GM21447 (cell line): ENCODE data around the gene DAPK2.
"Not testable (repeated sequence)": the region's sequence is repeated elsewhere in the genome, so short reads cannot be mapped to it uniquely, and the experiment has no call there.

Experiments used
- ATAC-seq: cut with Tn5 transposase; IDR thresholded peaks from one replicate; pipeline ENCODE4 v1.9.1; 2021; ENCODE audit not compliant: unreplicated experiment

Gene DAPK2

DNA sequence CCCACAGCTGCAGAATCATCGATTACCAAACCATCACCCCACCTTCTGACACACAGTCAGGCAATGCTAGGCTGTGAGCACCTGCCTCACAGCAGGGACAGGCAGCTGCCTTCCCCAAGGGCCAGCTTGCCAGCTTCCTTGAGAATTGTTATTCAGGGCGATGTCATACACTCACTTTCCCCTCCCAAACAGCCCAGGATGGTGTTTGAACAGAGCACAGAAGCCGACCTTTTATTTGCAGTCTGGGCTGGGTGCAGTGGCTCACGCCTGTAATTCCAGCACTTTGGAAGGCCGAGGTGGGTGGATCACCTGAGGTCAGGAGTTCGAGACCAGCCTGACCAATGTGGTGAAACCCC, 128.0 kb downstream of the DAPK2 start:
- no peak for ATAC-seq

DNA sequence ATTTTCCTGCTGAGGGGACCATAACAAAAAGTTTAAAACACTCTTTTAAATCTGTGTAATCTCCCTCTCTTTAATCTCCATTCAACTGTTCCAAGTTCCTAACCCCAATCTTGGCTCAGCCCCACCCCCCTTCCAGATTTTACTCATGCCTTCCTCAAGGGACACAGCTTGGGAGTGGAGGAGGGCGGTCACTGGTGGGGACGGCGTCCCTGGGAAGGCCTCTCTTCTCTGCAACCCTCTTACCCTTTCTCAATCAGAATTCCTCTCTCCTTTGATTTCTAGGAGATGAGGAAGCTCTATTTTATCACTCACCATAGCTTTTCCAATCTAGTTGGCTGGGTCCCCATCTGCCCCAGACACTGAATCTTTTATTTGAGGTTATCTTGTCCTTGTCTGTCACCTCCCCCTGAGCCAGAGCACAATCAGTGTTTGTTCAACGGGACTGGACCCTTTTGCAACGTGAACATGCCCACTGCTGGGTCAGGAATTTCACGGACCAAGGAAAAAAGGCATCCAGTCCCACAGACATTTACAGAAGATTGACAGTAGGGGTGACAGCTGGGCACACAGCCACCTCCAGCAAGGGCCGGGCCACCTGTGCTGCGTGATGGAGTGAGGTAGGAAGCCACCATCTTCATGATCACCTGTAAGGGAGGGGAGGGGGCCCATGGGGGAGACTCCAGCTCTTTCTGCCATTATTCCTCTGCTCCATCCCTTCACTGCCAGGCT, 128.5 kb downstream of the DAPK2 start:
- no peak for ATAC-seq

DNA sequence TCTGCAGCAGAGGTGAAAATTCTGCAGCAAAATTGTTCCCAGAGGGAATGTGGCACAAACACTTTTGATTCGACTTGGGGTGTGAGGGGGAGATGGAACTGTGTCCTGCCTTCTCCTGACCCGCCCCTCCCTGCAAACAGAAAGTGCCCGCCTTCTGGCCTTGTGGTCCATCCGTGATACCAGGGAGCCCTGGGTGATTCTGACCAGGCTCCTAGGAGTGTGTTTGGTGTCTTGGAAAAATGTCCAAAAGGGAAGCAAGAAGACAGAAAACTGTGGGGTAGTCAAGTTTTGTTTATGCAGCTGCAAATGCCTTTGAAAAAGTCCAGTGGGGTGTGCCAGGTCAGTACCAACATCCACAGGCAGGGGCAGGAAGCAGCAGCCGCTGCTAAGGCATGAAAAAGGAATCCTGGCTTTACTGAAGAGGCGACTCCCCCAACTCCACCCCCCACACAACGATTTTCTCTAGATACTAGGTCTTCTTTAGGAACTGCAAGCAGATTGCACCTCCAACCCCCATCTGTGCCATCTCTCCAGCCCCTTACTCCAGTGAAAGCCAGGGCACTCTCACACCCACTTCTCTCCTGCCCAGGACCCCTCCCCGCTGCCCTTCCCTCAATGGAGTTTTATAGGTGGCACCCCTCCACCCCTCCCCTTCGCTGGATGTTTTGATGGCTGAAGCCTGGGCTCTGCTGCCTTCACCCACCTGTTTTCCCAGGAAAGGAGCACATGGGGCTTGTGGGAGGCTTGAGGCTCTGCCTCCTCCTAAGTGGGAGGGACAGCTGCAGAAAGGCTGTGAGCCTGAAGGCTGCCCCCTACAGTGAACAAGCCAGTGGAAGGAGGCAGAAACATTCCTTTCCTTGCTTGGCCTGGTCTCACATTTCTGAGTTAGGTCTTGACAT, 130.2 kb downstream of the DAPK2 start:
- no peak for ATAC-seq

DNA sequence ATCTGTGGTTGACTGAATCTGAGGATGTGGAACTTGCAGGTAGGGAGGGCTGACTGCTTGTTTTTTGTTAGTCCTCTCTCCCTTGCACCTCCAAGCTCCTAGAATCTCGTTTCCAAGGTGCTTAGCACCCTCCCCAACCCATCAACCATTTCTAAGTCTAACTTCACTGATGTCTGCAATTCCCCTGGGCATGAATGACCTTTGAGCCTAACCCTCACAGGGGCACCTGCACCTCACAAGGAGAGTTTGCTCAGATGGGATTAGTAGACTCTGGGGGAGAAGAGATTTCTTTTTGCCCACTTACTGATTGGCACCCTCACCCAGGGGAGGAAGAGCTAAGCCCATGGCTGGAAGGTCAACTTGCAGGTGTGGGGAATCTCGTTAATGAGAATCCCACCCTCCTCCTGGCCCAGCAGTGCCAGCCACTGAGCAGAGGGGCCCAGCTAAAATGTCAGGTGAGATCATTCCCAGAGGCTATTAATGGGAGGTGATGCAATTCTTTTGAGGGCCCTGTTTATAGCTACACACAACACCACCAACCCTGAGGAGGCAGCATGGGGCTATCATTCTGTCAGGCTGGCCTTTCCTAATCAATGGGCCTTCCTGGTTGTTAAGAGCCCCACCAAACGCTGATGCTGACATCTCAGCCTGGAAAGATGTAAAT, 130.9 kb downstream of the DAPK2 start:
- no peak for ATAC-seq

DNA sequence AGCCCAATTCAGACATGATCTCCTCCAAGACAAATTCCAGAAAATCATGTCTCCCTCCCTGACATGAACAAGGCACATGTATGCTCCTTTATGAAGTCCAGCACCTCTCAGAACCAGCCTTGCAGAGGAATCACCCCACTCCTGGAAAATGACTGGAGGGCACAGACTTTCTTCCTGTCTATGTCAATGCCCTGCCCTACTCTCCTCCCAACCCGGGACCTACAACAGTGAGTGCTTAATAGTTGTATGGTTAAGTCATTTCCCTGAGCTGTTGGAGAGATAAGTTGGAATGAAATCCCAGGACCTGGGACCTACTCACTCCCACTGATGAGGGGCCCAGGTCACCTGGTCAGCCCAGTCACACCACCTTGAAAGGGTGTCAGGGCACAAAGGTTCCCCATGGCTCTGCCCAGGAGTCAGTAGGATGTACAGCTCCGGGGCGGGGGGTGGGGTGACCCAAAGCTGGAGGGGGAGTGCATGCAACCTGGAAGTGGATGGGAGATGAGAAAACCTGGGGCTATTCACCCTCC, 132.4 kb downstream of the DAPK2 start:
- ATAC-seq = no peak

DNA sequence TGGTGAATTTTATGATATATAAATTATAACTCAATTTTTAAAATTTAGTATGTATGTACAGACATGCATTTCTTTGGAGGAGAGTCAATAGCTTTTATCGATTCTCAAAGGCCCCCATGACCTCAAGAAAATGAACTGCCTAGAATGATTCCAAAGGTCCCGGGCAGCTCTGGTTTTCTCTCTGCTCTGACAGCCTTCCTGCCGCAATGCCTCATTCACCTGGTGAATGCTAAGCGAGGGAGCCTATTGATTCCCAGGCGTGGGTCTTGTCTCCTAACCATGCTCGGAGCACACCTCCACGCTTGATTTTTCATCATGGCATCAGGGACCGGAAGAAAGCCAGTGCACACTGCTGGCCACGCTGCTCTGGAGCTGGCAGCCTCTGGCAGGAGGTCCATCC, 132.9 kb downstream of the DAPK2 start:
- no peak for ATAC-seq

DNA sequence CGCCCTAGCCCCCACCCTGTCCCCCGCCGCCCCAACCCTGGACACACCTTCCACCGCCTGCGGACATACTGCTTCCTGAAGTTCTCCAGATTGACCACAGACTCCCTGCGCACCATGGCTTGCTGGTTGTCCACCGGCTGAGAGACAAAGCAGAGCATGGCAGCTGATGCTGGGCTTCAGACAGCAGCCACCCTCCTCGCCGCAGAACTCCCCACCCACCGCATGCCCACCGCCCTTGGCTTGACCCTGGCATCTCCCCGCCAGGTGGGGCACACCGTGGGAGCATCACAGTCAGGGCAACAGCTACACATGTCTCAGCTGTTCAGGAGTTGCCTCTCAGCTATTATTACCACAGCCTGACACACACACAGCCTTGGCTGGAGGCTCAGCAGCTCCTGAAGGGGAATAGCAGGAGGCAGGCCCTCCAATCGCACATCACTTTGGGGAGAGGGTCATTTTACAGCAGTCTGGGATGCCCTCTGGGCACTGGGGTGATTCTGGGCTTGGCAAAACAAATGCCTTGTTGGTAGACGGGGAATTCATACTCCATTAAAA, 134.1 kb downstream of the DAPK2 start:
- ATAC-seq = no peak

DNA sequence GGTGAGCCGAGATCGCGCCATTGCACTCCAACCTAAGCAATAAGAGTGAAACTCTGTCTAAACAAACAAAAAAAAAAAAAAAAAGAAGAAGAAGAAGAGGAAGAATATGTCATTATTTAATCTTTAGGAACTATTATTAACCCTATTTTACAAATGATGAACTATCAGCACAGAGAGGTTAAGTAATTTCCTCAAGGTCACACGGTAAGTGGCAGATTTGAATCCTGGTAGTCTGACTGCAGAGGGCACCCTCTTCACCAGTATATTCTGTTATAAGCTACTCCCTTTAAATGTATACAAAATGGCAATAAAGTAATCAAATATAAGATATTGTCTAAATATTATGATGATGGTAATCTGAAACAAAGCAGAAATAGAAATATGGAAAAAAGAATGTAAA, 135.1 kb downstream of the DAPK2 start:
- no peak for ATAC-seq

DNA sequence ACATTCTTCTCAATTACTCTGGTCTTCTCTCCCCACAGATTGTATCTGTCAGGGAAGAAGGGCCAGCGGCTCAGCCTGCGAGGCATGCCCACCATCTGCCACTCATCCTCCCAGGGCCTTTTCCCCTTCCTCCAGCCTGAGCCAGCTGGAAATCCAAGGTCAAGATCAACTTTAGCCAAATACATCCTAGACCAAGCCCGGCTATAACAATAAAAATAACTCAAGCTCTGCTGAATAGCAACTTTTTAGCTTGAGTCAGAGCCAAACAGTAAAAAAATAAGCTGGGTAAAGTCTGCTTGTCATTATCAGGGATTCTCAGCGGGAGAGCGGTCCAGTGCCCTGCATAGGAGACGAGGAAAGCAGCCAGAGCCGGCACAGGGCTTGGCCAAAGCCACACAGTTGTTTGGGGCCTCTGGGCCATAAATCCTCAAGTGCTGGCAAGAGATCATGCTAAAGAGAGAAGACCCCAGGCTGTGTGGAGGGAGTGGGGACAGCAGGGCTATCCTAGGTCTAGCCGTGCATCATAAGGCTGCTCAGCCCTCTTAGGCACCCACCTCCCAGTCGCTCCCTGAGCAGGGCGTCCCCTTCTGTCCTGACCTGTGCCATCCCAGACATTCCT, 136.4 kb downstream of the DAPK2 start:
- ATAC-seq = no peak

DNA sequence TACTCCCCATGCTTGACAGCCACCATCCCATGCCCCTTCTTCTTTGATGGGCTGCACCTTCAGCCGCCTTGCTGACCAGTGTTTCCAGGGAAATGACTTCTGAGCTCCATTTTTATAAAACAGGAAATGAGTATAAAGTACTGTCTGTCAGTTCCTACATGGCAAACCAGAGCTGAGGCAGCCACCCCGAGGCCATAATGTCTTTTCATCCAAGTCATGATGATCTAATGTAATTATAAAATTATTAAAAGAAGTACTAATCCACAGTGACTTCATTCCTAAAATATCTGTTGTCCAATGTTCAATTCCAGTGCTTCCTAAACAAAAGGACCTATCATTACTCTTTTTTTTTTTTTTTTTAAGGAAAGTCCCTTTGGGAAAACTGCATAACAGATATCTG, 137.3 kb downstream of the DAPK2 start:
- ATAC-seq = no peak

DNA sequence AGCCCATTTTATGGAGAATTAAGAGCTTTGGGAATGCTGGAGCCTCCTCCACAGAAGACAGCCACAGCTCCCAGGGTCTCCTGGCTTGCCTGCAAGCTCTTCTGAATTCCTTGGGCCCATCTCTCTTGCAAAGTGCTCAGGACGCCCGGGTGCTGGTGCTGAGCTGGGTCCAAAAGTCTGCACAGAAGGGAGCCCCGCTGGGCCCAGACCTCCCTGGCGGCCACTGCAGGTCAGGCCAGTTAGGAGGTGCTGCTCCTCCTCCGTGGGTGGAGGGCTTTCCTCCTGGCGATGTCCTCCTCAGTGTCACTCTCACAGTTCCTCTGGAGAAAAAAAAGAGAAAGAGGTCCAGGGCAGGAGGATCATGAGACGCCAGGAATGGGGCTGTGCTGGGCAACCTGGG, 138.0 kb downstream of the DAPK2 start:
- ATAC-seq = no peak

DNA sequence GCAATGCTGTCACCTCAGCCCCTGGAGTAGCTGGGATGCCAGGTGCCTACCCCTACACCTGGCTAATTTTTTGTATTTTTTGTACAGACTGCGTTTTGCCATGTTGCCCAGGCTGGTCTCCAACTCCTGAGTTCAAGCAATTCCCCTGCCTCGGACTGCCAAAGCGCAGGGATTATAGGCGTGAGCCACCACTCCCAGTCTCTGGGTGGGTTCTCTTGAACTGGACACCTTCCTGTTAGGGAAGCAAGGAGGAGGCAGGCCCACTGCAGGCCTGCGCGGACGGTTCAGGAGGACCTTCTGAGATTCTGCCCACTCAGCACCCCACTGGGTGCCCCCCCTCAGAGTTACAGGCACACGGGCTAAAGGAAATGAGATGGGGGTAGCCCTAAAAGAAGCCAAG, 138.8 kb downstream of the DAPK2 start:
- no peak for ATAC-seq

DNA sequence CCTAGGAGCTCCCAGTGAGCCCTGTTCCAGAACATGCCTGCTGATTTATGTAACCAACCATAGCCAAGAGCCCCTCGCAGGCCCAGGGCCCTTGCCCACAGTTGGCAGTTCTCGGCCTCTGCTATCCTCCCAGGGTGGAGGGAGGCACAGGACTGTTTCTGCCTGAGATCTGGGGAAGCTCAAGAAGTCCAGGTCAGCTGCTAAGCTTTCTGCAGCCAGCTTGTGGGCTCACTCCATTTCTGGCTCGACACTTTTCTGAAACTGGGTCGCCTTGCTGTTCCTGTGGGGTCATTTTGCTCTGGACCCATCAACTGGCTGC, 140.1 kb downstream of the DAPK2 start:
- no peak for ATAC-seq

DNA sequence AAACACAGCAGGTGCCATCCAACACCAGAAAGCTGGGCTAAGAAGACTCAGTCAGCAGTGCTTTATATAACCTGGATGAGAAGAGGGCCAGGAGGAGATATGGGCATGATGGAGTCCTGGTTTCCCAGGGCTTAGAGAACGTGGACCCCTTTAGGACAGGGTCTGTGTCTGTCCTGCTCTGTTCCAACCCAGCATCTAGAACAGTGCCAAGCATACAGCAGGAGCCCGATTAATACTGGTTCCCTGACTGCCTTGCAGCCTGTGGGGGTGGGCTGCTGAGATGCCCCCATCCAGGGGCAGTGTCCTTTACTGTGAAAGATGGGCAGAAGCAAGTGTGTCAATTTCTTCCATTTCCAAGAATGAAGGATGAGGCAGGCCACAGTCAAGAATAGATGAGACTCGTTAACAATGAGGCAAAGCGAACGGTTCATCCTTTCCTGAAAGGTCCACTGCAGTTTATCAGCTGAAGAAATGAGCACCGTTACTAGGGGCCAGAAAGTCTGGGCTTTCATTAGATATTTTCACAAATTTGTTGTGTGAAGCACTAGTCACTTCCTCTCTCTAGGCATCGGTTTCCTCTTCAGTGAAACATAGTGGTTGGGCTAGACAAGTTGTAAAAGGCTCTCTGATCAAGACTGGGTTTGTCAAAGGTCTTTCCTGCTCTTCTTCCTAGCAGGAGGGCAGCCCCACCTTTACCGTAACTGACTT, 140.6 kb downstream of the DAPK2 start:
- no peak for ATAC-seq

DNA sequence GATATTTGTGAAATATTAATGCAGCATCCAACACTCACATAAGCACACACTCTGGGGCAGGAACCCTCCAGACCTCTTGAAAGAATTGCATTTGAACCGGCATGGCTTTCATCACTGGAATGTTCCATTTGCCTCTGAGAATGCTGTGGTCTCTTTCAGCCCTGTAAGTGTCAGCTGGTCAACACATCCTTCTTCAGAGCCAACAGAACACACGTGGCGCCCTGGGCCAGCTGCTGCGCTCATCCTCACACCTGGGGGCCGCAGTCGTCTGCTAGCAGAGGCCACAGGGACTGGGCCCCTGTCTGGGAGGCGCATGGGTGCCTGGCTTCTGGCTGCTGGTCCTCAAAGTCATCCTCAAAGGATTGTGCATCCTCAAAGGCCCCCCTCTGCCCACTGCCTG, 141.2 kb downstream of the DAPK2 start:
- no peak for ATAC-seq

DNA sequence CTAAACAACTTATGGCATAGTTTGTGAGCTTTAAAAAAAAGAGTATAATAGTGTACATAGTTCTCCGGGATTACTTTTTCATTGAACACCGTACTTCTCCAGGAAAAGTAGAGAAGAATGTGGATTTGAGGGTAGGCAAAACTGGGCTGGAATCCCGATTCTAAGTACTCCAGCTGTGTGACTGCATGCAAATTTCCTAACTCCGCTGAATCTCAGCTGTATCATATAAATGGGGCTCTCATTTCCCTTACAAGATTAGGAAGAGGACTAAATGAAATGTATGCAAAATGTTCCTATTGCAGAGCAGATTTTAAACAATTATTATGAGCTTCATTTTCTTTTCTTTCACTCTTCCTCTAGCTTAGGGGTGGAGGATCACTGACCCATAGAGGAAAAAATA, 142.2 kb downstream of the DAPK2 start:
- no peak for ATAC-seq

DNA sequence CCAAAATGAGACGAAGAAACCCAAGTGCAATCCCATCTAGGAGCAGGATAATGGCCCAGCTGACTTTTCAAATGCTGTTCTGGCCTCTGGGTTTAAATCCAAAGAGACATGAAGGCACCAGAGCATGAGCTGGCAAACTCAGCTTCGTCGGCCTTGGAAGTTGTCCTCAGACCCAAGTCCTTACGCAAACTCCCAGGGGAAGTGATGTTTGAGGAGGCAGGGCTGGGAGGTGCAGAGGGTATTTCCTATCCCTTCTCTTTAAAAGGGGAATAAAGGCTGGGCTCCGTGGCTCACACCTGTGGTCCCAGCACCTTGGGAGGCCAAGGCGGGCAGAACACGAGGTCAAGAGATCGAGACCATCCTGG, 143.6 kb downstream of the DAPK2 start:
- no peak for ATAC-seq

DNA sequence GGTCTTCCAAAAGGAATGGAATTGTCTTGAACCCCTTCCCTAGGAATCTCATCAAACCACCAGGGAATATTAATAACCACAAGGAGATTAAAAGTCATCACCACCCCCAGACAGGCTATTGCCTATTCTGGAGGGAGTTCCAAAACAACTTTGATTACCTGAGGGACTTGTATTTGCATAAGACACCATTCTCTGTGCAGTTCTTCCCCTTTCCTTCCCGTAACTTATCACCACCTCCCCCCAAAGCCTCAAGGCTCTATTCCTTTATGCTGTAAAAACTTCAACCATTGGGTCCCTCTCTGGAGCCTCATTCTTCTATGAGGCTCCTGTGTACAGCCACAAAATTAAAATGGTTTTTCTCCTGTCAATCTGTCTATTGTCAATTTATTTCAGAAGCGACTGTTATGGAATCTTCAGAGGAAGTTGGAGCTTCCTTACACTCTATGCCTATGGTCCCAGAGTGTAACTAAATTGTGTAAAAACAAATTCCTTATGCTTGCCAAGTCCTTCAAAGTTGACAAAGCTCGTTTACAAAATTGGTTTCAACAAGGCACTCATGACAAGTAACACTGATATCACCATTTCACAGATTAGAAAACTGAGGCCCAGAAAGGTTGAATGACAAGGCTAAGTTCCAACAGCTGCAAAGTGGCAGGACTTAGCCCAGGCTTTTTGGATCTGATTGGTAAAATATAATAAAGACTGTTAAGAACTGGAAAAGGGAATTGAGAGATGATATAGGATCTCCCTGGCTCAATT, 144.2 kb downstream of the DAPK2 start:
- ATAC-seq = no peak

DNA sequence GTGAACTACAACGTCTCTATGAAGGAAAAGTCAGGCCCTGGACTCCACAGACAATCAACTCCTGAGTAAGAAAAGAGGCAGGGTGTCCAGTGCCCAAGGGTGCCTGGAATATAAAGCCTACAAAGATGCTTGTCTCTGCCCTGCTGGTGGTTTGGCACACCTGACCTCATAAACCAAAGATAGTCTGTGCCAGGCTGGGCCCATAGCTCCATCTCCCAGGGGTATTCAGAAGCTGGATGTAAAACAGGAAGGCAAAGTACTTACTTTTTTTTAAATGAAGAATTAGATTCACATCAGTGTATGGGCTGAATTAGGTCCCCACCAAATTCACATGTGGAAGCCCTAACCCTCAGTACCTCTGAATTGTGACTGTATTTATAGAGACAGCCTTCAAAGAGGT, 146.0 kb downstream of the DAPK2 start:
- no peak for ATAC-seq

DNA sequence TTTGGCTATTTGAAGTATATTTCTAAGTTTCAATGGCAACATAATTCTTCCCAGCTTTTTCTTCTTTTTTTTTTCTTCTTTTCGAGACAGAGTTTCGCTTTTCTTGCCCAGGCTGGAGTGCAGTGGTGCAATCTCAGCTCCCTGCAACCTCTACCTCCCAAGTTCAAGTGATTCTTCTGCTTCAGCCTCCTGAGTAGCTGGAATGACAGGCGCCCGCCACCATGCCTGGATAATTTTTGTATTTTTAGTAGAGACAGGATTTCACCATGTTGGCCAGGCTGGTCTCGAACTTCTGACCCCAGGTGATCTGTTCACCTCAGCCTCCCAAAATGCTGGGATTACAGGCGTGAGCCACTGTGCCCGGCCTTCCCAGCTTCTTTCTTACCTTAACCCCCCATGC, 146.7 kb downstream of the DAPK2 start:
- ATAC-seq = not testable (repeated sequence)
